Parathyroid adenoma (tissue), 2 donors: Measurements from ENCODE around the gene TIGIT.
A peak's percentile ranks its signal among the peaks of the same experiment; 100 is the strongest.

ENCODE experiments used
- H2AFZ ChIP-seq: fragments of 300-600 bp; sonication (generic); one replicate; pipeline ENCODE4 v1.7.0; 2017; ENCODE audit warnings: antibody characterized with exemption, mild to moderate bottlenecking
- H3K27ac ChIP-seq: fragments of 300-600 bp; sonication (generic); one replicate; pipeline ENCODE4 v1.7.0; 2017
- H3K27me3 ChIP-seq: fragments of 300-600 bp; sonication (generic); one replicate; pipeline ENCODE4 v1.7.0; 2017; ENCODE audit warnings: low read length; ENCODE audit not compliant: control insufficient read depth, insufficient read depth
- H3K36me3 ChIP-seq: fragments of 300-600 bp; sonication (generic); one replicate; pipeline ENCODE4 v1.7.0; 2017; ENCODE audit warnings: low read length; ENCODE audit not compliant: control insufficient read depth, insufficient read depth
- H3K4me1 ChIP-seq: fragments of 300-600 bp; sonication (generic); one replicate; pipeline ENCODE4 v1.7.0; 2017; ENCODE audit warnings: control low read depth
- H3K4me2 ChIP-seq: fragments of 300-600 bp; sonication (generic); one replicate; pipeline ENCODE4 v1.7.0; 2017; ENCODE audit warnings: low read length
- H3K4me3 ChIP-seq: fragments of 300-600 bp; sonication (generic); one replicate; pipeline ENCODE4 v1.7.0; 2017; ENCODE audit warnings: low read depth, low read length
- H3K79me2 ChIP-seq: fragments of 300-600 bp; sonication (generic); one replicate; pipeline ENCODE4 v1.7.0; 2017; ENCODE audit warnings: control low read depth
- H3K9ac ChIP-seq: fragments of 300-600 bp; sonication (generic); one replicate; pipeline ENCODE4 v1.7.0; 2017; ENCODE audit warnings: mild to moderate bottlenecking
- H3K9me3 ChIP-seq: fragments of 300-600 bp; sonication (generic); one replicate; pipeline ENCODE4 v1.7.0; 2017; ENCODE audit warnings: low read length; ENCODE audit not compliant: control insufficient read depth
- CTCF ChIP-seq: fragments of 300-600 bp; sonication (generic); IDR thresholded peaks from one replicate; pipeline ENCODE4 v1.7.0; 2017; ENCODE audit warnings: antibody characterized with exemption, mild to moderate bottlenecking
- donor health status: primary hyperparathyroidism.

TIGIT gene

GRCh38 chr3:114333180-114333922 is 39.5 kb downstream of the TIGIT start:
- H3K36me3 ChIP-seq, result no peaks in the 10 kb centered on the region
- H3K9me3 ChIP-seq, result no peaks in the 10 kb centered on the region
- no peaks in the 10 kb centered on the region for H3K79me2 ChIP-seq
- peaks cover 5% of the 10 kb centered on the region for H3K4me1 ChIP-seq
- H3K27ac ChIP-seq, result no peak overlapping the region
- TF ChIP-seq CTCF, result no peak
- no peak overlapping the region for H3K9ac ChIP-seq
- H3K4me2 ChIP-seq, result no peak overlapping the region
- H2AFZ ChIP-seq, result no peak overlapping the region
- H3K27me3 ChIP-seq, result no peaks in the 10 kb centered on the region
- no peak overlapping the region for H3K4me3 ChIP-seq

GRCh38 chr3:114333923-114334240 is 40.1 kb downstream of the TIGIT start:
- Histone ChIP-seq H3K4me2 (no peak overlapping the region), H3K27ac (no peak overlapping the region), H3K9ac (no peak overlapping the region), H3K79me2 (no peaks in the 10 kb centered on the region), H3K36me3 (no peaks in the 10 kb centered on the region), H3K9me3 (no peaks in the 10 kb centered on the region), H3K4me1 (peaks cover 5% of the 10 kb centered on the region), H3K27me3 (no peaks in the 10 kb centered on the region), H2AFZ (no peak overlapping the region), H3K4me3 (no peak overlapping the region)
- no peak for TF ChIP-seq CTCF

- H3K36me3 ChIP-seq, result no peaks in the 10 kb centered on the region
- H3K27ac ChIP-seq, result no peak overlapping the region
- H3K79me2 ChIP-seq, result no peaks in the 10 kb centered on the region
These were observed 42.4 kb downstream of the TIGIT start for GRCh38 chr3:114336122-114336697.

GRCh38 chr3:114336857-114337256 is 43.0 kb downstream of the TIGIT start:
- H3K4me2 ChIP-seq, result no peak overlapping the region
- no peak for TF ChIP-seq CTCF

More at GRCh38 chr3:114336122-114336697, 42.4 kb downstream of the TIGIT start:
- peak; percentile 46 for TF ChIP-seq CTCF
- Histone ChIP-seq H3K4me3 (no peak overlapping the region), H3K4me2 (no peak overlapping the region), H3K4me1 (peaks cover 5% of the 10 kb centered on the region), H2AFZ (no peak overlapping the region), H3K9me3 (no peaks in the 10 kb centered on the region), H3K9ac (no peak overlapping the region), H3K27me3 (no peaks in the 10 kb centered on the region)

More at GRCh38 chr3:114336857-114337256, 43.0 kb downstream of the TIGIT start:
- Histone ChIP-seq H3K79me2 (no peaks in the 10 kb centered on the region), H3K36me3 (no peaks in the 10 kb centered on the region), H3K9me3 (no peaks in the 10 kb centered on the region), H3K27ac (no peak overlapping the region), H3K4me3 (no peak overlapping the region), H3K27me3 (no peaks in the 10 kb centered on the region), H3K9ac (no peak overlapping the region), H3K4me1 (peaks cover 5% of the 10 kb centered on the region), H2AFZ (no peak overlapping the region)
